Stimulated activated memory B cell treated with anti-CD40 and anti-IgM and Interleukin-4, amounts not matched to agents 10 μg/mL and 1 μg/mL and 100 μg/mL, for 72 hours (primary cell): ENCODE results near the gene MYO5A.

Experiments used
- ATAC-seq: fragments of 150-1000 bp; cut with Tn5 transposase; 2 replicates; pipeline ENCODE4 v1.10.0; 2021
- H3K27ac Mint-ChIP-seq: one replicate; pipeline ENCODE4 v1.8.0; 2022; ENCODE audit warnings: mild to moderate bottlenecking, mixed read lengths
- H3K27me3 Mint-ChIP-seq: one replicate; pipeline ENCODE4 v1.8.0; 2022; ENCODE audit warnings: mixed read lengths
- H3K36me3 Mint-ChIP-seq: one replicate; pipeline ENCODE4 v1.8.0; 2022; ENCODE audit warnings: mixed read lengths
- H3K4me1 Mint-ChIP-seq: one replicate; pipeline ENCODE4 v1.8.0; 2022; ENCODE audit warnings: mixed read lengths
- H3K4me3 Mint-ChIP-seq: one replicate; pipeline ENCODE4 v1.8.0; 2022; ENCODE audit warnings: mild to moderate bottlenecking, moderate library complexity, mixed read lengths
- H3K9me3 Mint-ChIP-seq: one replicate; pipeline ENCODE4 v1.8.0; 2022; ENCODE audit warnings: mixed read lengths

Gene MYO5A

GRCh38 chr15:52407374-52407773, 121.3 kb downstream of the MYO5A start:
- no peak for ATAC-seq
- no peaks in the 10 kb centered on the region for H3K27me3 Mint-ChIP-seq
- peaks cover 7% of the 10 kb centered on the region for H3K4me1 Mint-ChIP-seq
- H3K4me3 Mint-ChIP-seq: no peak overlapping the region
- no peak overlapping the region for H3K27ac Mint-ChIP-seq
- peaks cover 52% of the 10 kb centered on the region for H3K36me3 Mint-ChIP-seq
- H3K9me3 Mint-ChIP-seq: no peaks in the 10 kb centered on the region

- Mint-ChIP-seq H3K9me3 (no peaks in the 10 kb centered on the region), H3K27ac (no peak overlapping the region)
Measured at GRCh38 chr15:52406601-52407000, 122.1 kb downstream of the MYO5A start.

GRCh38 chr15:52405856-52406255, 122.8 kb downstream of the MYO5A start:
- H3K4me1 Mint-ChIP-seq: peaks cover 7% of the 10 kb centered on the region

More at GRCh38 chr15:52406601-52407000, 122.1 kb downstream of the MYO5A start:
- no peak for ATAC-seq
- peaks cover 58% of the 10 kb centered on the region for H3K36me3 Mint-ChIP-seq
- H3K27me3 Mint-ChIP-seq: no peaks in the 10 kb centered on the region
- H3K4me3 Mint-ChIP-seq: no peak overlapping the region
- peaks cover 7% of the 10 kb centered on the region for H3K4me1 Mint-ChIP-seq

GRCh38 chr15:52397118-52397517, 131.6 kb downstream of the MYO5A start:
- Mint-ChIP-seq H3K36me3 (peaks cover 51% of the 10 kb centered on the region), H3K4me3 (no peak overlapping the region), H3K9me3 (no peaks in the 10 kb centered on the region), H3K27me3 (no peaks in the 10 kb centered on the region), H3K27ac (no peak overlapping the region), H3K4me1 (peaks cover 6% of the 10 kb centered on the region)
- no peak for ATAC-seq

More at GRCh38 chr15:52405856-52406255, 122.8 kb downstream of the MYO5A start:
- Mint-ChIP-seq H3K27ac (no peak overlapping the region), H3K27me3 (no peaks in the 10 kb centered on the region), H3K9me3 (no peaks in the 10 kb centered on the region), H3K4me3 (no peak overlapping the region), H3K36me3 (peaks cover 60% of the 10 kb centered on the region)
- ATAC-seq: no peak

- Mint-ChIP-seq H3K27me3 (no peaks in the 10 kb centered on the region), H3K27ac (no peak overlapping the region), H3K36me3 (peaks cover 61% of the 10 kb centered on the region), H3K4me3 (no peak overlapping the region), H3K9me3 (no peaks in the 10 kb centered on the region), H3K4me1 (peaks cover 6% of the 10 kb centered on the region)
- ATAC-seq: no peak
Measured at GRCh38 chr15:52394118-52394517, 134.6 kb downstream of the MYO5A start.

GRCh38 chr15:52392008-52392687, 136.5 kb downstream of the MYO5A start:
- ATAC-seq: no peak
- Mint-ChIP-seq H3K4me3 (no peak overlapping the region), H3K27me3 (no peaks in the 10 kb centered on the region), H3K36me3 (peaks cover 68% of the 10 kb centered on the region), H3K27ac (no peak overlapping the region), H3K9me3 (no peaks in the 10 kb centered on the region), H3K4me1 (peaks cover 6% of the 10 kb centered on the region)

- no peaks in the 10 kb centered on the region for H3K9me3 Mint-ChIP-seq
- H3K27me3 Mint-ChIP-seq: no peaks in the 10 kb centered on the region
- peaks cover 62% of the 10 kb centered on the region for H3K36me3 Mint-ChIP-seq
- peaks cover 6% of the 10 kb centered on the region for H3K4me1 Mint-ChIP-seq
- no peak overlapping the region for H3K27ac Mint-ChIP-seq
- no peak overlapping the region for H3K4me3 Mint-ChIP-seq
- no peak for ATAC-seq
Measured at GRCh38 chr15:52391069-52391468, 137.6 kb downstream of the MYO5A start.

GRCh38 chr15:52385670-52386069, 143.0 kb downstream of the MYO5A start:
- Mint-ChIP-seq H3K27me3 (no peaks in the 10 kb centered on the region), H3K4me1 (peaks cover 19% of the 10 kb centered on the region), H3K9me3 (no peaks in the 10 kb centered on the region), H3K36me3 (peaks cover 39% of the 10 kb centered on the region), H3K27ac (no peak overlapping the region), H3K4me3 (no peak overlapping the region)
- no peak for ATAC-seq

GRCh38 chr15:52383100-52383588, 145.5 kb downstream of the MYO5A start:
- Mint-ChIP-seq H3K36me3 (peaks cover 44% of the 10 kb centered on the region), H3K4me3 (no peak overlapping the region), H3K4me1 (peaks cover 38% of the 10 kb centered on the region), H3K27ac (peak overlapping the region; percentile 62), H3K9me3 (no peaks in the 10 kb centered on the region), H3K27me3 (no peaks in the 10 kb centered on the region)
- ATAC-seq: peak; percentile 72

- no peaks in the 10 kb centered on the region for H3K9me3 Mint-ChIP-seq
- H3K27me3 Mint-ChIP-seq: no peaks in the 10 kb centered on the region
- H3K4me3 Mint-ChIP-seq: no peak overlapping the region
- peaks cover 42% of the 10 kb centered on the region for H3K4me1 Mint-ChIP-seq
- ATAC-seq: no peak
- peak overlapping the region; percentile 62 for H3K27ac Mint-ChIP-seq
- peaks cover 45% of the 10 kb centered on the region for H3K36me3 Mint-ChIP-seq
Measured at GRCh38 chr15:52382647-52383046, 146.0 kb downstream of the MYO5A start.

- Mint-ChIP-seq H3K4me1 (peaks cover 42% of the 10 kb centered on the region), H3K4me3 (peak overlapping the region; percentile 15), H3K27ac (peak overlapping the region; percentile 62), H3K9me3 (no peaks in the 10 kb centered on the region), H3K36me3 (peaks cover 61% of the 10 kb centered on the region), H3K27me3 (no peaks in the 10 kb centered on the region)
- peak; percentile 80 for ATAC-seq
Measured at GRCh38 chr15:52379395-52380106, 149.1 kb downstream of the MYO5A start.

GRCh38 chr15:52378746-52379394, 149.8 kb downstream of the MYO5A start:
- Mint-ChIP-seq H3K27ac (peak overlapping the region; percentile 62), H3K27me3 (no peaks in the 10 kb centered on the region), H3K36me3 (peaks cover 62% of the 10 kb centered on the region), H3K4me1 (peaks cover 41% of the 10 kb centered on the region), H3K4me3 (peak overlapping the region; percentile 15), H3K9me3 (no peaks in the 10 kb centered on the region)
- ATAC-seq: peak; percentile 70

- H3K9me3 Mint-ChIP-seq: no peaks in the 10 kb centered on the region
- H3K4me1 Mint-ChIP-seq: peaks cover 7% of the 10 kb centered on the region
- peak overlapping the region; percentile 55 for H3K4me3 Mint-ChIP-seq
- peaks cover 68% of the 10 kb centered on the region for H3K36me3 Mint-ChIP-seq
- ATAC-seq: peak; percentile 68
- H3K27me3 Mint-ChIP-seq: no peaks in the 10 kb centered on the region
- H3K27ac Mint-ChIP-seq: peak overlapping the region; percentile 74
Measured at GRCh38 chr15:52370010-52370409, 158.7 kb downstream of the MYO5A start.

GRCh38 chr15:52369455-52369854, 159.2 kb downstream of the MYO5A start:
- H3K4me3 Mint-ChIP-seq: no peak overlapping the region
- no peaks in the 10 kb centered on the region for H3K9me3 Mint-ChIP-seq
- H3K27ac Mint-ChIP-seq: no peak overlapping the region
- peaks cover 71% of the 10 kb centered on the region for H3K36me3 Mint-ChIP-seq
- H3K27me3 Mint-ChIP-seq: no peaks in the 10 kb centered on the region
- H3K4me1 Mint-ChIP-seq: peaks cover 7% of the 10 kb centered on the region
- no peak for ATAC-seq

GRCh38 chr15:52369030-52369429, 159.7 kb downstream of the MYO5A start:
- Mint-ChIP-seq H3K4me1 (peaks cover 7% of the 10 kb centered on the region), H3K9me3 (no peaks in the 10 kb centered on the region), H3K27ac (no peak overlapping the region), H3K36me3 (peaks cover 70% of the 10 kb centered on the region), H3K27me3 (no peaks in the 10 kb centered on the region), H3K4me3 (no peak overlapping the region)
- ATAC-seq: no peak
